ENCODE results near the gene ANO4. TPM values are rescaled to one million over a fixed set of nuclear protein-coding genes. Genes with fewer than 3 reads are reported as not detected.

Gene ANO4
- total RNA-seq, 3 donors from 2014 or later = 0.33 to 1.0 (median 0.80) TPM

- H3K4me1 ChIP-seq = no peaks in the 10 kb centered on the region
- no peak for DNase-seq (ENCODE audit: low spot score in 2 of 2)
- no peaks in the 10 kb centered on the region for H3K9me3 ChIP-seq
- H3K36me3 ChIP-seq = no peaks in the 10 kb centered on the region
- H3K27me3 ChIP-seq = no peaks in the 10 kb centered on the region
- intact Hi-C loops (cut with DNase I; ENCODE audit: low total_unique reads) = loop anchor here (5.0 kb wide), 1 partner anchor 734 kb away; the partner anchor contains the start of gene GNPTAB
- TF ChIP-seq CTCF (IDR thresholded peaks at IDR 0.05) (no peak), POLR2A (IDR thresholded peaks at IDR 0.05) (no peak), POLR2AphosphoS5 (IDR thresholded peaks at IDR 0.05) (no peak)
- no peak overlapping the region for H3K27ac ChIP-seq
- no peak overlapping the region for H3K4me3 ChIP-seq
These were observed 303.4 kb downstream of the ANO4 start for GRCh38 chr12:101097829-101098580.

- no peak for DNase-seq (ENCODE audit: low spot score in 2 of 2)
- intact Hi-C loops (cut with DNase I; ENCODE audit: low total_unique reads) = no loop called here
- Histone ChIP-seq H3K4me1 (no peaks in the 10 kb centered on the region), H3K27ac (no peak overlapping the region), H3K27me3 (no peaks in the 10 kb centered on the region), H3K9me3 (no peaks in the 10 kb centered on the region), H3K4me3 (no peak overlapping the region), H3K36me3 (no peaks in the 10 kb centered on the region)
- no peak for TF ChIP-seq POLR2A (IDR thresholded peaks at IDR 0.05)
- TF ChIP-seq CTCF (IDR thresholded peaks at IDR 0.05) = no peak
- TF ChIP-seq POLR2AphosphoS5 (IDR thresholded peaks at IDR 0.05) = no peak
These were observed 312.6 kb downstream of the ANO4 start for GRCh38 chr12:101107032-101107763.

- no peak for TF ChIP-seq POLR2AphosphoS5 (IDR thresholded peaks at IDR 0.05)
- TF ChIP-seq POLR2A (IDR thresholded peaks at IDR 0.05) = no peak
- TF ChIP-seq CTCF (IDR thresholded peaks at IDR 0.05) = no peak
- intact Hi-C loops (cut with DNase I; ENCODE audit: low total_unique reads) = no loop called here
- DNase-seq (ENCODE audit: low spot score in 2 of 2) = no peak
- H3K4me1 ChIP-seq = no peaks in the 10 kb centered on the region
- no peaks in the 10 kb centered on the region for H3K36me3 ChIP-seq
- H3K9me3 ChIP-seq = no peaks in the 10 kb centered on the region
- H3K27ac ChIP-seq = no peak overlapping the region
- H3K4me3 ChIP-seq = no peak overlapping the region
- H3K27me3 ChIP-seq = no peaks in the 10 kb centered on the region
These were observed 313.6 kb downstream of the ANO4 start for GRCh38 chr12:101108130-101108529.

GRCh38 chr12:101110866-101111265 is 316.3 kb downstream of the ANO4 start:
- TF ChIP-seq CTCF (IDR thresholded peaks at IDR 0.05) = no peak
- TF ChIP-seq POLR2AphosphoS5 (IDR thresholded peaks at IDR 0.05) = no peak
- no peak for TF ChIP-seq POLR2A (IDR thresholded peaks at IDR 0.05)

GRCh38 chr12:101111441-101111840 is 316.9 kb downstream of the ANO4 start:
- no peaks in the 10 kb centered on the region for H3K4me1 ChIP-seq
- H3K4me3 ChIP-seq = no peak overlapping the region
- no peaks in the 10 kb centered on the region for H3K36me3 ChIP-seq
- H3K27me3 ChIP-seq = no peaks in the 10 kb centered on the region
- no peak overlapping the region for H3K27ac ChIP-seq
- H3K9me3 ChIP-seq = no peaks in the 10 kb centered on the region
- TF ChIP-seq POLR2AphosphoS5 (IDR thresholded peaks at IDR 0.05) (no peak), CTCF (IDR thresholded peaks at IDR 0.05) (no peak), POLR2A (IDR thresholded peaks at IDR 0.05) (no peak)
- intact Hi-C loops (cut with DNase I; ENCODE audit: low total_unique reads) = no loop called here
- no peak for DNase-seq (ENCODE audit: low spot score in 2 of 2)

More at GRCh38 chr12:101110866-101111265, 316.3 kb downstream of the ANO4 start:
- Histone ChIP-seq H3K4me3 (no peak overlapping the region), H3K4me1 (no peaks in the 10 kb centered on the region), H3K9me3 (no peaks in the 10 kb centered on the region), H3K36me3 (no peaks in the 10 kb centered on the region), H3K27ac (no peak overlapping the region), H3K27me3 (no peaks in the 10 kb centered on the region)
- intact Hi-C loops (cut with DNase I; ENCODE audit: low total_unique reads) = no loop called here
- no peak for DNase-seq (ENCODE audit: low spot score in 2 of 2)
